ENCODE data around the gene SERPINH1.

SERPINH1 gene

DNA sequence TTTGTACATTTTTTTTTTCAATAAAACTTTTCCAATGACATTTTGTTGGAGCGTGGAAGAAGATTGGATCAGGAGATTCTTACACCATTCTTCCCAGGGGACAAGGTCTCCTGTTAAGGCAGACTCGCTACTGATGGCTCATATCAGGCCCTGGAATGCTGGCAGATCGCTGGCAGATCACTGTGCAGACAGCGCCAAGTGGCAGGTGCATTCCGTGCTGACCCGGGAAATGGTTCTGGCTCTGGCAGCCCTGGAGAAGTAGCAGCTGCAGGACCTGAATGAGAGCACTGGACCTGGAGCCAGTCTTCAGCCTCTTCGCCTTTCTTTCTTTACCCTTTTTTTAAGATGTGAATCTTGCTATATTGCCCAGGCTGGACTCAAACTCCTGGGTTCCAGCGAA is 10.7 kb downstream of the SERPINH1 start:
- Histone ChIP-seq H3K4me3 (ENCODE audit: low read depth in 1 of 2, low read length in 2 of 2) (no peak overlapping the region), H3K36me3 (ENCODE audit: control insufficient read depth in 1 of 2, insufficient read depth in 2 of 2, low read length in 2 of 2) (peaks cover 30 to 62% of the 10 kb centered on the region in 2 donors), H3K9me3 (ENCODE audit: control insufficient read depth in 1 of 2, low read length in 2 of 2) (no peaks in the 10 kb centered on the region), H3K9ac (ENCODE audit: low read depth in 1 of 2, low read length in 2 of 2) (no peak overlapping the region), H3K27ac (ENCODE audit: low read depth, low read length) (no peak overlapping the region), H3K27me3 (ENCODE audit: control insufficient read depth in 1 of 2, insufficient read depth in 2 of 2, low read length in 2 of 2) (no peaks in the 10 kb centered on the region), H3K4me1 (ENCODE audit: control insufficient read depth in 1 of 2, insufficient read depth in 2 of 2, low read length in 2 of 2) (peaks cover 7 to 9% of the 10 kb centered on the region in 2 donors)

DNA sequence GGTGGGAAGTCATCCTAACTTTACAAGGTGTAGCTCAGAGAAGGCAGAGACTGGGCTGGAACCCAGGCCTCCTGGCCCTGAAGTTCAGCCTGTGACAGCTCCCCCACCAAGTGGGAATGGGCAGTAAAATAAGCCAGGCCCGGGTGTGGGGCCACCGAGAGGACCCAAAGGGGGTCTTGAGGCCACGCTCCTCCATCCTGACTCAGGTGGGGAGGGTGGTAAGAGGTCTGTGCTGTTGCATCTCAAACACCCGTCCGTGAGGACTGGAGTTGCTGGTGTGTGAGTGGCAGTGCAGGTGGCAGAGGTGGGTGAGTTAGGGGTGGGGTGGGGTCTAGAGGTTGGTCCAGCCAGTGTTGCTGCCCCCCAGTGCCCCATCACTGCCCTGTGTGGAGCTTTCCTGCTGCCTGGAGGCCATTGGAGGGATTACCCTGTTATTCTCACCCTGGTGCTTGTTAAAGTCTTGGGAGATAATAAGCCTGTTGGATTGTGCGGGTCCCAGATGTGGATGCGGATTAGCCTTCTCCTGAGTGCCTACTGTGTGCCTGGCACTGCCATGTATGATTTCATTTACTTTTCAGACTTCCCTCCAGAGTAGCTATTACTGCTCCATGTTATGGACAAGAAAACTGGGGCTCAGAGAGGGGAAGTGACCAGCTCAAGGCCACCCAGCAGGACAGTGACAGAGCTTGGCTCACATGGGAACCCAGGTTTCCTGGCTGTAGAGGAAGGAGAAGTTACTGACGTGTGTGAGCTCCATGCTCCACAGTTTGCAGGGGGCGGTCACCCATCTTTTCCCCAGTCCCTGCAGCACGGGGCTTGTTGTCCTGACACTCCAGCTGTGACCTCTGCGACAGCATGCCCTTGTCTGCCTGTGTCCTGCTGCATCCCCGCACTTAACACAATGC is 12.9 kb downstream of the SERPINH1 start:
- no peak overlapping the region for H3K9ac ChIP-seq (ENCODE audit: low read depth in 1 of 2, low read length in 2 of 2)
- H3K9me3 ChIP-seq (ENCODE audit: control insufficient read depth in 1 of 2, low read length in 2 of 2): no peaks in the 10 kb centered on the region
- H3K27me3 ChIP-seq (ENCODE audit: control insufficient read depth in 1 of 2, insufficient read depth in 2 of 2, low read length in 2 of 2): no peaks in the 10 kb centered on the region
- no peak overlapping the region for H3K4me3 ChIP-seq (ENCODE audit: low read depth in 1 of 2, low read length in 2 of 2)
- peaks cover 17 to 42% of the 10 kb centered on the region in 2 donors for H3K36me3 ChIP-seq (ENCODE audit: control insufficient read depth in 1 of 2, insufficient read depth in 2 of 2, low read length in 2 of 2)
- H3K4me1 ChIP-seq (ENCODE audit: control insufficient read depth in 1 of 2, insufficient read depth in 2 of 2, low read length in 2 of 2): peaks cover 7 to 9% of the 10 kb centered on the region in 2 donors
- no peak overlapping the region for H3K27ac ChIP-seq (ENCODE audit: low read depth, low read length)

DNA sequence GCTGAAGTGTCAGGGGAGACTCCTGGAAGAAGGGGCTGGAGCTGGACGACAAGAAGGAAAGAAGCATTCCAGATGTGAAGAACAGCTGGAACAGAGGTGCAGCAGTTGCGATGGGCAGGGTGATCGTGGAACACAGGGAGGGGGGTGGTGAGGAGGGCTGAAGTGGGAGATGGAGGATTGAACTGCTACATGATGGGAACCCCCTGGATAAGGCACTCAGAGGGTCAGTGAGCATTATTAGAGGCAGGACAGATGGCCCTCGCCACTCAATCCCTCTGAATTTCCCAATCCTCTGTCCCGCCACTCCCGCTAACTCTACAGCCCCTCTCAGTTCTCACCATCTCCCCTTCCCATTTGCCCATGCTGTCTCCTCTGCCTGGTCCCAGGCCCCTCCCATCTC is 14.0 kb downstream of the SERPINH1 start:
- Histone ChIP-seq H3K4me1 (ENCODE audit: control insufficient read depth in 1 of 2, insufficient read depth in 2 of 2, low read length in 2 of 2) (peaks cover 7 to 9% of the 10 kb centered on the region in 2 donors), H3K9ac (ENCODE audit: low read depth in 1 of 2, low read length in 2 of 2) (no peak overlapping the region), H3K4me3 (ENCODE audit: low read depth in 1 of 2, low read length in 2 of 2) (no peak overlapping the region), H3K27me3 (ENCODE audit: control insufficient read depth in 1 of 2, insufficient read depth in 2 of 2, low read length in 2 of 2) (no peaks in the 10 kb centered on the region), H3K9me3 (ENCODE audit: control insufficient read depth in 1 of 2, low read length in 2 of 2) (no peaks in the 10 kb centered on the region), H3K36me3 (ENCODE audit: control insufficient read depth in 1 of 2, insufficient read depth in 2 of 2, low read length in 2 of 2) (peaks cover 9 to 31% of the 10 kb centered on the region in 2 donors), H3K27ac (ENCODE audit: low read depth, low read length) (no peak overlapping the region)

GRCh38 chr11:75576499-75576918 is 14.5 kb downstream of the SERPINH1 start:
- H3K27me3 ChIP-seq (ENCODE audit: control insufficient read depth in 1 of 2, insufficient read depth in 2 of 2, low read length in 2 of 2): no peaks in the 10 kb centered on the region
- H3K27ac ChIP-seq (ENCODE audit: low read depth, low read length): no peak overlapping the region
- no peak overlapping the region for H3K9ac ChIP-seq (ENCODE audit: low read depth in 1 of 2, low read length in 2 of 2)
- no peaks in the 10 kb centered on the region for H3K9me3 ChIP-seq (ENCODE audit: control insufficient read depth in 1 of 2, low read length in 2 of 2)
- H3K4me1 ChIP-seq (ENCODE audit: control insufficient read depth in 1 of 2, insufficient read depth in 2 of 2, low read length in 2 of 2): peaks cover 7 to 9% of the 10 kb centered on the region in 2 donors
- H3K36me3 ChIP-seq (ENCODE audit: control insufficient read depth in 1 of 2, insufficient read depth in 2 of 2, low read length in 2 of 2): peaks cover 5 to 26% of the 10 kb centered on the region in 2 donors
- H3K4me3 ChIP-seq (ENCODE audit: low read depth in 1 of 2, low read length in 2 of 2): peak overlapping the region in 1 of 2 donors; percentile 10

- H3K4me1 ChIP-seq (ENCODE audit: control insufficient read depth in 1 of 2, insufficient read depth in 2 of 2, low read length in 2 of 2): peaks cover 7 to 9% of the 10 kb centered on the region in 2 donors
- H3K4me3 ChIP-seq (ENCODE audit: low read depth in 1 of 2, low read length in 2 of 2): no peak overlapping the region
- H3K27me3 ChIP-seq (ENCODE audit: control insufficient read depth in 1 of 2, insufficient read depth in 2 of 2, low read length in 2 of 2): no peaks in the 10 kb centered on the region
Observed at GRCh38 chr11:75577207-75577606, 15.2 kb downstream of the SERPINH1 start.

GRCh38 chr11:75578977-75579376 is 16.9 kb downstream of the SERPINH1 start:
- H3K27ac ChIP-seq (ENCODE audit: low read depth, low read length): no peak overlapping the region
- no peaks in the 10 kb centered on the region for H3K9me3 ChIP-seq (ENCODE audit: control insufficient read depth in 1 of 2, low read length in 2 of 2)
- H3K27me3 ChIP-seq (ENCODE audit: control insufficient read depth in 1 of 2, insufficient read depth in 2 of 2, low read length in 2 of 2): peaks cover 0 to 4% of the 10 kb centered on the region in 2 donors
- H3K9ac ChIP-seq (ENCODE audit: low read depth in 1 of 2, low read length in 2 of 2): no peak overlapping the region
- H3K36me3 ChIP-seq (ENCODE audit: control insufficient read depth in 1 of 2, insufficient read depth in 2 of 2, low read length in 2 of 2): peaks cover 0 to 1% of the 10 kb centered on the region in 2 donors
- peaks cover 15% of the 10 kb centered on the region in 2 donors for H3K4me1 ChIP-seq (ENCODE audit: control insufficient read depth in 1 of 2, insufficient read depth in 2 of 2, low read length in 2 of 2)
- no peak overlapping the region for H3K4me3 ChIP-seq (ENCODE audit: low read depth in 1 of 2, low read length in 2 of 2)

More at GRCh38 chr11:75577207-75577606, 15.2 kb downstream of the SERPINH1 start:
- Histone ChIP-seq H3K36me3 (ENCODE audit: control insufficient read depth in 1 of 2, insufficient read depth in 2 of 2, low read length in 2 of 2) (peaks cover 5 to 19% of the 10 kb centered on the region in 2 donors), H3K9ac (ENCODE audit: low read depth in 1 of 2, low read length in 2 of 2) (no peak overlapping the region), H3K27ac (ENCODE audit: low read depth, low read length) (no peak overlapping the region), H3K9me3 (ENCODE audit: control insufficient read depth in 1 of 2, low read length in 2 of 2) (no peaks in the 10 kb centered on the region)

- peaks cover 15% of the 10 kb centered on the region in 2 donors for H3K4me1 ChIP-seq (ENCODE audit: control insufficient read depth in 1 of 2, insufficient read depth in 2 of 2, low read length in 2 of 2)
- peaks cover 0 to 4% of the 10 kb centered on the region in 2 donors for H3K27me3 ChIP-seq (ENCODE audit: control insufficient read depth in 1 of 2, insufficient read depth in 2 of 2, low read length in 2 of 2)
- no peaks in the 10 kb centered on the region for H3K9me3 ChIP-seq (ENCODE audit: control insufficient read depth in 1 of 2, low read length in 2 of 2)
- no peak overlapping the region for H3K9ac ChIP-seq (ENCODE audit: low read depth in 1 of 2, low read length in 2 of 2)
- no peak overlapping the region for H3K27ac ChIP-seq (ENCODE audit: low read depth, low read length)
- no peaks in the 10 kb centered on the region for H3K36me3 ChIP-seq (ENCODE audit: control insufficient read depth in 1 of 2, insufficient read depth in 2 of 2, low read length in 2 of 2)
- no peak overlapping the region for H3K4me3 ChIP-seq (ENCODE audit: low read depth in 1 of 2, low read length in 2 of 2)
Observed at GRCh38 chr11:75579841-75580240, 17.8 kb downstream of the SERPINH1 start.

- H3K9ac ChIP-seq (ENCODE audit: low read depth in 1 of 2, low read length in 2 of 2): peak overlapping the region; percentile 59 to 76
Observed at GRCh38 chr11:75582506-75582894, 20.4 kb downstream of the SERPINH1 start.

GRCh38 chr11:75582895-75583717 is 21.1 kb downstream of the SERPINH1 start:
- H3K27ac ChIP-seq (ENCODE audit: low read depth, low read length): peak overlapping the region; percentile 89
- peak overlapping the region; percentile 59 to 76 for H3K9ac ChIP-seq (ENCODE audit: low read depth in 1 of 2, low read length in 2 of 2)
- H3K4me1 ChIP-seq (ENCODE audit: control insufficient read depth in 1 of 2, insufficient read depth in 2 of 2, low read length in 2 of 2): peaks cover 6 to 8% of the 10 kb centered on the region in 2 donors
- H3K9me3 ChIP-seq (ENCODE audit: control insufficient read depth in 1 of 2, low read length in 2 of 2): no peaks in the 10 kb centered on the region
- peaks cover 0 to 4% of the 10 kb centered on the region in 2 donors for H3K27me3 ChIP-seq (ENCODE audit: control insufficient read depth in 1 of 2, insufficient read depth in 2 of 2, low read length in 2 of 2)
- H3K36me3 ChIP-seq (ENCODE audit: control insufficient read depth in 1 of 2, insufficient read depth in 2 of 2, low read length in 2 of 2): no peaks in the 10 kb centered on the region
- peak overlapping the region; percentile 71 to 90 for H3K4me3 ChIP-seq (ENCODE audit: low read depth in 1 of 2, low read length in 2 of 2)

More at GRCh38 chr11:75582506-75582894, 20.4 kb downstream of the SERPINH1 start:
- H3K27me3 ChIP-seq (ENCODE audit: control insufficient read depth in 1 of 2, insufficient read depth in 2 of 2, low read length in 2 of 2): peaks cover 0 to 4% of the 10 kb centered on the region in 2 donors
- peak overlapping the region; percentile 89 for H3K27ac ChIP-seq (ENCODE audit: low read depth, low read length)
- peak overlapping the region; percentile 71 to 90 for H3K4me3 ChIP-seq (ENCODE audit: low read depth in 1 of 2, low read length in 2 of 2)
- H3K4me1 ChIP-seq (ENCODE audit: control insufficient read depth in 1 of 2, insufficient read depth in 2 of 2, low read length in 2 of 2): peaks cover 6 to 8% of the 10 kb centered on the region in 2 donors
- no peaks in the 10 kb centered on the region for H3K9me3 ChIP-seq (ENCODE audit: control insufficient read depth in 1 of 2, low read length in 2 of 2)
- no peaks in the 10 kb centered on the region for H3K36me3 ChIP-seq (ENCODE audit: control insufficient read depth in 1 of 2, insufficient read depth in 2 of 2, low read length in 2 of 2)
